Measurements from ENCODE around the gene SDSL.

GRCh38 chr12:113401066-113402000, 20.8 kb upstream of the SDSL start:
- TF ChIP-seq POLR2A (IDR thresholded peaks at IDR 0.05; ENCODE audit: low read depth, low read length) (no peak), CTCF (IDR thresholded peaks at IDR 0.05 in 2 of 3, conservative IDR thresholded peaks at IDR 0.05 in 1 of 3; ENCODE audit: control insufficient read depth in 2 of 3, extremely low read depth in 1 of 3, insufficient read depth in 1 of 3, low read depth in 3 of 3, low read length in 3 of 3) (no peak), EP300 (IDR thresholded peaks at IDR 0.05; ENCODE audit: borderline replicate concordance in 1 of 2, control insufficient read depth in 1 of 2, low read depth in 2 of 2, low read length in 2 of 2) (no peak), SKIL (IDR thresholded peaks at IDR 0.05; ENCODE audit: low read depth, poor library complexity, severe bottlenecking) (no peak)
